OCI-LY7 (cell line): Measurements from ENCODE around the gene CPNE2. TPM values are rescaled to one million over a fixed set of nuclear protein-coding genes. Genes with fewer than 3 reads are reported as not detected.
A peak's percentile ranks its signal among the peaks of the same experiment; 100 is the strongest.

ENCODE experiments used
- BruUV-seq: library from RNA; stranded (reverse); fragments of 400-500 nt; replicated peaks from 2 replicates; lab custom pipeline; 2021; lab: Mats Ljungman, UMichigan
- CTCF ChIA-PET: fragments of 300-600 bp; sonication (Branson Sonifier 250); formaldehyde crosslinking; loops from one replicate; lab custom pipeline; 2022; ENCODE audit warnings: antibody characterized with exemption; ENCODE audit not compliant: unreplicated experiment; lab: Charles Lee
- POLR2A ChIA-PET: fragments of 300-600 bp; sonication (Branson Sonifier 250); formaldehyde crosslinking; loops from one replicate; lab custom pipeline; 2022; ENCODE audit warnings: antibody characterized with exemption; lab: Charles Lee
- DNase-seq: peaks from one replicate; pipeline ENCODE4 v3.0.0-alpha.2; 2015; ENCODE audit warnings: low spot score
- H2AFZ ChIP-seq: fragments of 200-600 bp; sonication (generic), shearing (Covaris generic); 2 replicates; pipeline ENCODE4 v1.6.1; 2014; ENCODE audit warnings: mild to moderate bottlenecking, antibody characterized with exemption, low read length, moderate library complexity
- H3K27ac ChIP-seq: fragments of 200-600 bp; sonication (generic); 2 replicates; pipeline ENCODE4 v1.5.1; 2014; ENCODE audit warnings: mixed run types, low read depth, mild to moderate bottlenecking, moderate library complexity, low read length, inconsistent platforms; ENCODE audit not compliant: poor library complexity, severe bottlenecking
- H3K36me3 ChIP-seq: fragments of 200-600 bp; sonication (generic); 2 replicates; pipeline ENCODE4 v1.6.1; 2014; ENCODE audit warnings: mild to moderate bottlenecking, antibody characterized with exemption, low read length, moderate library complexity, mixed read lengths; ENCODE audit not compliant: insufficient read depth
- H3K4me1 ChIP-seq: fragments of 200-600 bp; sonication (generic); 2 replicates; pipeline ENCODE4 v1.5.1; 2014; ENCODE audit warnings: mild to moderate bottlenecking, low read length; ENCODE audit not compliant: insufficient read depth, poor library complexity, severe bottlenecking
- H3K4me2 ChIP-seq: fragments of 200-600 bp; sonication (generic); 2 replicates; pipeline ENCODE4 v1.6.1; 2014; ENCODE audit warnings: mild to moderate bottlenecking, low read length
- H3K4me3 ChIP-seq: fragments of 200-600 bp; sonication (generic); 2 replicates; pipeline ENCODE4 v1.5.1; 2014; ENCODE audit warnings: mild to moderate bottlenecking, low read depth, low read length; ENCODE audit not compliant: poor library complexity, severe bottlenecking
- H3K79me2 ChIP-seq: fragments of 200-600 bp; sonication (generic); 2 replicates; pipeline ENCODE4 v1.6.1; 2016; ENCODE audit warnings: low read depth, mild to moderate bottlenecking, low read length, moderate library complexity, mixed read lengths; ENCODE audit not compliant: insufficient read depth
- H3K9me2 ChIP-seq: fragments of 200-600 bp; sonication (generic); 2 replicates; pipeline ENCODE4 v1.6.1; 2016; ENCODE audit warnings: mild to moderate bottlenecking, low read length, mixed read lengths; ENCODE audit not compliant: insufficient read depth
- H3K9me3 ChIP-seq: fragments of 200-600 bp; sonication (generic); 2 replicates; pipeline ENCODE4 v1.6.1; 2014; ENCODE audit warnings: mild to moderate bottlenecking, mixed run types, low read length, mixed read lengths
- H4K20me1 ChIP-seq: fragments of 200-600 bp; sonication (generic); 2 replicates; pipeline ENCODE4 v1.6.1; 2014; ENCODE audit warnings: mild to moderate bottlenecking, antibody characterized with exemption, low read length, moderate library complexity, mixed read lengths; ENCODE audit not compliant: insufficient read depth
- EZH2phosphoT487 ChIP-seq: fragments of 200-600 bp; sonication (generic); IDR thresholded peaks from 2 replicates; pipeline ENCODE4 v1.6.1; 2018; ENCODE audit warnings: low read depth, borderline replicate concordance, mild to moderate bottlenecking, mixed run types, antibody characterized with exemption, low read length, moderate library complexity, mixed read lengths
- intact Hi-C: fragments of 100-400 bp; cut with micrococcal nuclease; formaldehyde crosslinking; loops from one replicate; pipeline ENCODE4 v1.10.0; 2022; ENCODE audit not compliant: unreplicated experiment
- total RNA-seq, 2 experiments: library from RNA; depleted of rRNA in 1 of 2; stranded (reverse); fragments of >200 nt in 1 of 2; shearing (Covaris generic) in 1 of 2; gene quantifications; 2 replicates each; pipeline ENCODE4 v1.2.3, GENCODE V29; 2014 to 2022
- TF ChIP-seq, protein P1 (sequence below): fragments of 200-600 bp; sonication (generic); conservative IDR thresholded peaks from 2 replicates; pipeline ENCODE4 v1.5.1; 2014; ENCODE audit warnings: mild to moderate bottlenecking, antibody characterized with exemption, low read length, moderate library complexity, mixed read lengths

The CPNE2 gene
- total RNA-seq, 2 experiments from 2014 or later: 14.4 to 44.7 TPM

DNA sequence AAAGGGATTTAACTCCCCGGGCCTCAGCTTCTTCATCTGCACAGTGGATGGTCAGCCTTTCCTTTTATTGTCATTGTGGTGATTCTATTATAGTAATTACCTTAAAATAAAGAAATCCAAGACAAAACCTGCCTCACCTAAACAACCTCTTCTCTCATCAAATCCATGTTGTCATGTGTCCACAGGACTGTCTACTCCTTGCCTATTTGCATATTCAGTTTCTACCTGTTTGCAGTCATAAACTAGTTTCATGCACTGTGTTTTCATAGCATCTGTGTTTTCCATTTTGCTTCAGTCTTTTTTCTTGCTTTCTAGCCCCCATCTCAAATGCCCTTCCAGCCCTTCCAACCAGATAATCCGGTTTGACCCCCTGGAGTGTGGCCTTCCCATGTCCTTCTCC, 44.3 kb upstream of the CPNE2 start:
- H3K4me1 ChIP-seq: peaks cover 53% of the 10 kb centered on the region
- peaks cover 18% of the 10 kb centered on the region; the same call in 1 of the 2 replicates for H3K79me2 ChIP-seq
- H3K4me3 ChIP-seq: no peak overlapping the region
- H3K4me2 ChIP-seq: no peak overlapping the region
- intact Hi-C loops: no loop called here
- no peaks in the 10 kb centered on the region for H3K9me2 ChIP-seq
- H3K27ac ChIP-seq: no peak overlapping the region
- TF ChIP-seq, protein P1, sequence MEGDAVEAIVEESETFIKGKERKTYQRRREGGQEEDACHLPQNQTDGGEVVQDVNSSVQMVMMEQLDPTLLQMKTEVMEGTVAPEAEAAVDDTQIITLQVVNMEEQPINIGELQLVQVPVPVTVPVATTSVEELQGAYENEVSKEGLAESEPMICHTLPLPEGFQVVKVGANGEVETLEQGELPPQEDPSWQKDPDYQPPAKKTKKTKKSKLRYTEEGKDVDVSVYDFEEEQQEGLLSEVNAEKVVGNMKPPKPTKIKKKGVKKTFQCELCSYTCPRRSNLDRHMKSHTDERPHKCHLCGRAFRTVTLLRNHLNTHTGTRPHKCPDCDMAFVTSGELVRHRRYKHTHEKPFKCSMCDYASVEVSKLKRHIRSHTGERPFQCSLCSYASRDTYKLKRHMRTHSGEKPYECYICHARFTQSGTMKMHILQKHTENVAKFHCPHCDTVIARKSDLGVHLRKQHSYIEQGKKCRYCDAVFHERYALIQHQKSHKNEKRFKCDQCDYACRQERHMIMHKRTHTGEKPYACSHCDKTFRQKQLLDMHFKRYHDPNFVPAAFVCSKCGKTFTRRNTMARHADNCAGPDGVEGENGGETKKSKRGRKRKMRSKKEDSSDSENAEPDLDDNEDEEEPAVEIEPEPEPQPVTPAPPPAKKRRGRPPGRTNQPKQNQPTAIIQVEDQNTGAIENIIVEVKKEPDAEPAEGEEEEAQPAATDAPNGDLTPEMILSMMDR: no peak
- TF ChIP-seq EZH2phosphoT487: no peak
- no peaks in the 10 kb centered on the region for H3K9me3 ChIP-seq
- no TSS peak for BruUV-seq
- H2AFZ ChIP-seq: no peak overlapping the region
- POLR2A ChIA-PET: interaction anchor here (1.0 kb wide), 1 partner anchor 77 kb away, joined by 3 read pairs; no protein-coding TSS in a partner anchor
- H4K20me1 ChIP-seq: no peaks in the 10 kb centered on the region
- no peak for DNase-seq
- peaks cover 97% of the 10 kb centered on the region for H3K36me3 ChIP-seq
- CTCF ChIA-PET: no interaction called here

DNA sequence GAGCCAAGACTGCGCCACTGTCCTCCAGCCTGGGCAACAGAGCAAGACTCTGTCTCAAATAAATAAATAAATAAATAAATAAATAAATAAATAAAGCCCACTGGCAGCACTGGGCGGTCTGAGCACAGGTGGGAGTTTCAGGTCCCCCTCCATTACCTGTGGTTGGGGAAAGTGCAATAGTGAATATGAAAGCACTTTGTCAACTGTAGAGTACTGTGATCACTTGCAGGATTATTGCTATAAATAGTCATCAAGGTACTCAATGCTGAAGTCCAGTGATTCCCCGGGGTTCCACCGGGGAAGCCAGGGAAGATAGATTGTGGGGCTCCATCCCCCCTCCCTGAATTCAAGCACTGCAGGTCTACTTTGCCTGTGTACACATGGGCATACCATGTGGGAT, 42.7 kb upstream of the CPNE2 start:
- Histone ChIP-seq H3K36me3 (peaks cover 97% of the 10 kb centered on the region), H3K9me2 (no peaks in the 10 kb centered on the region), H3K4me3 (no peak overlapping the region), H3K4me1 (peaks cover 37% of the 10 kb centered on the region), H3K27ac (peak overlapping the region; percentile 28), H4K20me1 (no peaks in the 10 kb centered on the region), H2AFZ (no peak overlapping the region), H3K79me2 (peaks cover 2% of the 10 kb centered on the region; the same call in 1 of the 2 replicates), H3K4me2 (no peak overlapping the region), H3K9me3 (no peaks in the 10 kb centered on the region)
- peak; percentile 26 for DNase-seq
- intact Hi-C loops: no loop called here
- ChIA-PET CTCF (no interaction called here), POLR2A (no interaction called here)
- TF ChIP-seq EZH2phosphoT487: no peak
- TF ChIP-seq, protein P1: no peak
- no TSS peak for BruUV-seq

DNA sequence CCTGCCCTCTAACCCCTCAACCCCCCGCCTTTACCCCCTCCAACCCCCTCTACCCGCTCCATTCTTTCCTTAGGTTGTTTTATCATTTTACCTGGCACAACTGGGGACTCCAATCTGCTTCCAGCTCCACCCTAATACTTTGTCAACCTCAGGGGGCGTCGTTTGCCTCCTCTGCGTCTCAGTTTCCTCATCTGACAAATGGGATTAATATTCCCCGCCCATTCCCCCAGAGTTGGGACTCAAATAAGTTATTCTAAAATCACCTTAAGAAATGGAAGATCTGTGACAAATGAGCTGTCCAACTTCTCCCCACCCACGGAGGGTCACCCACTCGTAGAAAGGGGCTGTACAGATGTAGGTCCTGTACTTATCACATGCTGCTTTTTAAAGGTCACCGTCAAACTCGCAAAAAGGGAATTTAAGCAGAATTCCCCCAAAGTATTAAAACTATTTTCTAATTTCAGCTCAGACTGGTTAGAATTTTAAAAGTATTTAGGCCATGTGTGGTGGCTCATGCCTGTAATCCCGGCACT, 40.6 kb upstream of the CPNE2 start:
- intact Hi-C loops: no loop called here
- POLR2A ChIA-PET: interaction anchor here (0.6 to 1.1 kb wide), 2 partner anchors 24 to 117 kb away, joined by 3 read pairs; no protein-coding TSS in a partner anchor
- Histone ChIP-seq H3K4me1 (peaks cover 18% of the 10 kb centered on the region), H4K20me1 (no peaks in the 10 kb centered on the region), H2AFZ (no peak overlapping the region), H3K79me2 (no peaks in the 10 kb centered on the region), H3K27ac (no peak overlapping the region), H3K9me2 (no peaks in the 10 kb centered on the region), H3K36me3 (peaks cover 97% of the 10 kb centered on the region), H3K4me3 (no peak overlapping the region), H3K9me3 (no peaks in the 10 kb centered on the region), H3K4me2 (no peak overlapping the region)
- CTCF ChIA-PET: no interaction called here
- no TSS peak for BruUV-seq
- no peak for DNase-seq
- TF ChIP-seq, protein P1: no peak
- TF ChIP-seq EZH2phosphoT487: no peak
